RWPE1 (cell line): ENCODE data around the gene CYP4A22.

ENCODE experiments used
- CTCF ChIA-PET: fragments of 350-600 bp; sonication (Branson Sonifier 250); formaldehyde crosslinking; extraction: SDS; loops from one replicate; lab custom pipeline; 2021; lab: Yijun Ruan, JAX
- POLR2A ChIA-PET: fragments of 400-600 bp; formaldehyde crosslinking; extraction: SDS; loops from one replicate; lab custom pipeline; 2020; ENCODE audit warnings: antibody characterized with exemption; ENCODE audit not compliant: low non-redundant PET; lab: Yijun Ruan, JAX
- DNase-seq: peaks from one replicate; pipeline ENCODE4 v3.0.0; 2012; ENCODE audit warnings: low spot score
- H3K27ac ChIP-seq: fragments of 450-650 bp; 2 replicates; pipeline ENCODE4 v1.5.1; 2017
- TF ChIP-seq, protein P1 (sequence below): fragments of 450-650 bp; conservative IDR thresholded peaks from 2 replicates; pipeline ENCODE4 v1.5.1; 2017; ENCODE audit warnings: low read depth, mild to moderate bottlenecking

Gene CYP4A22

DNA sequence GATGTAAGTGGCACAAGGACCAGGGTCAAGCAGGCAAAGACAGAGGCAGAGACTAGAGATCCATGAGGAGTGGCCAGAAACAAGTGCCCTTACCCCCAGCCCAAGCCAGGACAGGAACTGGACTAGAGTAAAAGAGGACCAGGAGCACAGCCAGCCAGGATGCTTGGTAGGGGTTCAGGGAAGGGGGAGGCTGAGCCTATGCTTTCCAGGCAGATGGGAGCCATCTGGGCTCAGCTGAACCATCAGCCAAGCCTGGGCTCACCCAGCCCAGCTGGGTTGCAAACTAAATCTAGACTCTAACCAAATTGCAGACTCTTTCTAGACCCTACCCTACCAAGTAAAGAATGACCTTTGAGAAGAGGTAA lies 37.4 kb downstream of the CYP4A22 start:
- H3K27ac ChIP-seq = no peak overlapping the region
- CTCF ChIA-PET = interaction anchor here (0.6 to 2.1 kb wide), 8 partner anchors 15 to 627 kb away, joined by 3 to 12 read pairs (median 3); partner anchors contain the start of gene PDZK1IP1
- no peak for DNase-seq
- TF ChIP-seq, protein P1, sequence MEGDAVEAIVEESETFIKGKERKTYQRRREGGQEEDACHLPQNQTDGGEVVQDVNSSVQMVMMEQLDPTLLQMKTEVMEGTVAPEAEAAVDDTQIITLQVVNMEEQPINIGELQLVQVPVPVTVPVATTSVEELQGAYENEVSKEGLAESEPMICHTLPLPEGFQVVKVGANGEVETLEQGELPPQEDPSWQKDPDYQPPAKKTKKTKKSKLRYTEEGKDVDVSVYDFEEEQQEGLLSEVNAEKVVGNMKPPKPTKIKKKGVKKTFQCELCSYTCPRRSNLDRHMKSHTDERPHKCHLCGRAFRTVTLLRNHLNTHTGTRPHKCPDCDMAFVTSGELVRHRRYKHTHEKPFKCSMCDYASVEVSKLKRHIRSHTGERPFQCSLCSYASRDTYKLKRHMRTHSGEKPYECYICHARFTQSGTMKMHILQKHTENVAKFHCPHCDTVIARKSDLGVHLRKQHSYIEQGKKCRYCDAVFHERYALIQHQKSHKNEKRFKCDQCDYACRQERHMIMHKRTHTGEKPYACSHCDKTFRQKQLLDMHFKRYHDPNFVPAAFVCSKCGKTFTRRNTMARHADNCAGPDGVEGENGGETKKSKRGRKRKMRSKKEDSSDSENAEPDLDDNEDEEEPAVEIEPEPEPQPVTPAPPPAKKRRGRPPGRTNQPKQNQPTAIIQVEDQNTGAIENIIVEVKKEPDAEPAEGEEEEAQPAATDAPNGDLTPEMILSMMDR = no peak
- POLR2A ChIA-PET = no interaction called here

- no peak overlapping the region for H3K27ac ChIP-seq
- TF ChIP-seq, protein P1 = peak; percentile 98
- ChIA-PET CTCF (interaction anchor here (0.6 to 2.1 kb wide), 16 partner anchors 9 to 1042 kb away, joined by 3 to 12 read pairs (median 3); partner anchors contain the start of gene PDZK1IP1), POLR2A (interaction anchor here (0.7 kb wide), 1 partner anchor 172 kb away, joined by 3 read pairs; no protein-coding TSS in a partner anchor)
- peak; percentile 74 for DNase-seq
These were observed 38.1 kb downstream of the CYP4A22 start for GRCh38 chr1:47175227-47175934.

GRCh38 chr1:47178020-47178419 lies 40.8 kb downstream of the CYP4A22 start:
- CTCF ChIA-PET = interaction anchor here (0.5 kb wide), 1 partner anchor 194 kb away, joined by 3 read pairs; no protein-coding TSS in a partner anchor
- POLR2A ChIA-PET = no interaction called here
- H3K27ac ChIP-seq = no peak overlapping the region
- TF ChIP-seq, protein P1 = no peak
- no peak for DNase-seq

DNA sequence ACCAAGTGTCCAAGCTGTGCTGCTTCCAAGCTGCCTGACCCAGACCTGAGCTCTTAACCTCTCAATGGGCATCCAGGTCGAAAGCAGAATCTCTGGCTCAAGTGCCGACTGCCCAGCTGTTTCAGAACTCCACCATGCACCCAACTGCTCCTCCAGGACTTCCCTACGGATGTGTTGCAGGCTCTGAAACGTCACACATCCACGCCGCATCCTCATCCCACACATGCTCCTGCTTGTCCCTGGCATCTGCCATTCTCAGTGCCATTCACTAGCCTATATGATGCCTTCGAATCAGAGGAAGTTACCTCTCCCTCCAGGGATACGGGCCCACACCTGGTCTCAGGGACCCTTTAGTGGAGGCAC lies 41.4 kb downstream of the CYP4A22 start:
- peak overlapping the region; percentile 64 for H3K27ac ChIP-seq
- ChIA-PET POLR2A (interaction anchor here (0.9 kb wide), 1 partner anchor 14 kb away, joined by 4 read pairs; no protein-coding TSS in a partner anchor), CTCF (interaction anchor here (0.5 to 1.7 kb wide), 20 partner anchors 9 to 788 kb away, joined by 3 to 20 read pairs (median 4); partner anchors contain the start of genes PDZK1IP1 and STIL)
- no peak for DNase-seq
- TF ChIP-seq, protein P1 = no peak

GRCh38 chr1:47179017-47179987 lies 42.1 kb downstream of the CYP4A22 start:
- CTCF ChIA-PET = interaction anchor here (0.5 to 1.7 kb wide), 24 partner anchors 8 to 787 kb away, joined by 3 to 20 read pairs (median 4); partner anchors contain the start of genes PDZK1IP1 and STIL
- H3K27ac ChIP-seq = peak overlapping the region; percentile 64
- peak; percentile 82 for DNase-seq
- TF ChIP-seq, protein P1 = peak; percentile 82
- POLR2A ChIA-PET = interaction anchor here (0.9 kb wide), 2 partner anchors 11 to 14 kb away, joined by 3 to 4 read pairs; partner anchors contain the start of gene PDZK1IP1
